ENCODE data around the gene DHRS12. TPM values are rescaled to one million over a fixed set of nuclear protein-coding genes. Genes with fewer than 3 reads are reported as not detected.
"Not testable (repeated sequence)": the region's sequence is repeated elsewhere in the genome, so short reads cannot be mapped to it uniquely, and the experiment has no call there.

DHRS12 gene
- total RNA-seq, 1 donor from 2014 or later = 11.3 TPM

DNA sequence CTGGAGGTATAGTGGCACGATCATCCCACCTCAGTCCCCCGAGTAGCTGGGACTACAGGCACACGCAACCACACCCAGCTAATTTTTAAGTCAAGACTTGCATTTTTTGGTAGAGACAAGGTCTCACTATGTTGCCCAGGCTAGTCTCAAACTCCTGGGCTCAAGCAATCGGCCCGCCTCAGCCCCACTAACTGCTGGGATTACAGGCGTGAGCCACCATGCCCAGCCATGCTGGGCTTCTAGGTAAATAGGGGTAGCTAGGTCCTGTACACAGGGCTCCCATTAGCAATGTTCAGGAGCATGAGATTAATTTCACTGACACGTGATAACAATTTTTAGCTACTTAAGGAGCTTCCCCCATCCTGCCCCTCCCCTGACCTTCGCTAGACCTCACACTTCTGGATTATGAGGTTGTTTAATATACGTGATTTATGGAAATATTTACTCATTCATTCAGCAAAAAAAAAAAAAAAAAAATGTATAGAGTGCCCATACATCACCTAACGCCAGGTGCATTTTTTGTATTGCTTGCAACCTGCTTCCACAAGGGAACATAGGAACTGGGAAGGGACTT, 21.8 kb upstream of the DHRS12 start:
- TF ChIP-seq, protein P1, sequence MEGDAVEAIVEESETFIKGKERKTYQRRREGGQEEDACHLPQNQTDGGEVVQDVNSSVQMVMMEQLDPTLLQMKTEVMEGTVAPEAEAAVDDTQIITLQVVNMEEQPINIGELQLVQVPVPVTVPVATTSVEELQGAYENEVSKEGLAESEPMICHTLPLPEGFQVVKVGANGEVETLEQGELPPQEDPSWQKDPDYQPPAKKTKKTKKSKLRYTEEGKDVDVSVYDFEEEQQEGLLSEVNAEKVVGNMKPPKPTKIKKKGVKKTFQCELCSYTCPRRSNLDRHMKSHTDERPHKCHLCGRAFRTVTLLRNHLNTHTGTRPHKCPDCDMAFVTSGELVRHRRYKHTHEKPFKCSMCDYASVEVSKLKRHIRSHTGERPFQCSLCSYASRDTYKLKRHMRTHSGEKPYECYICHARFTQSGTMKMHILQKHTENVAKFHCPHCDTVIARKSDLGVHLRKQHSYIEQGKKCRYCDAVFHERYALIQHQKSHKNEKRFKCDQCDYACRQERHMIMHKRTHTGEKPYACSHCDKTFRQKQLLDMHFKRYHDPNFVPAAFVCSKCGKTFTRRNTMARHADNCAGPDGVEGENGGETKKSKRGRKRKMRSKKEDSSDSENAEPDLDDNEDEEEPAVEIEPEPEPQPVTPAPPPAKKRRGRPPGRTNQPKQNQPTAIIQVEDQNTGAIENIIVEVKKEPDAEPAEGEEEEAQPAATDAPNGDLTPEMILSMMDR (conservative IDR thresholded peaks at IDR 0.05) = no peak
- Mint-ChIP-seq H3K27ac (no peak overlapping the region), H3K36me3 (no peaks in the 10 kb centered on the region), H3K4me3 (no peak overlapping the region), H3K9me3 (no peaks in the 10 kb centered on the region), H3K27me3 (peaks cover 4% of the 10 kb centered on the region), H3K4me1 (ENCODE audit: unreplicated experiment) (no peaks in the 10 kb centered on the region)
- no peak for DNase-seq (ENCODE audit: extremely low spot score, unreplicated experiment)

DNA sequence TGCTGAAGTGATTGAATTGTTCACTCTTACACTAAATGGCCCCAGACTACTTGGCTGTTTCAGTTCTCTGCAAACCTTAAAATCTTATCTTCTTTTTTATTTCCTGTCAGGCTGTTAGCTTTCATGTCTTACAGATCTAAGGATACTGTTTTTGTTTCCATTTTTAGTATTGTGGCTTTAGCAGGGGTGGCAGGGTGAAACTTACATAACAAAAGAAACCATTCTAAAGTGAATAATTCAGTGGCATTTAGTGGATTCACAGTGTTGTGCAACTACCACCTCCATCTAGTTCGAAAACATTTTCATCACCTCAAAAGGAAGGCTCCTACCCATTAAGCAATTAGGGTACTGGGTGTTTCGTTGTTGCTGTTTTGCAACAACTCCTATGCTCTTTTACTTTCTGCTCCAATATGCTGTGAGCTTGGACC, 21.2 kb upstream of the DHRS12 start:
- H3K27ac Mint-ChIP-seq = no peak overlapping the region
- H3K4me1 Mint-ChIP-seq (ENCODE audit: unreplicated experiment) = no peaks in the 10 kb centered on the region
- peaks cover 4% of the 10 kb centered on the region for H3K27me3 Mint-ChIP-seq
- no peak overlapping the region for H3K4me3 Mint-ChIP-seq
- DNase-seq (ENCODE audit: extremely low spot score, unreplicated experiment) = no peak
- H3K9me3 Mint-ChIP-seq = no peaks in the 10 kb centered on the region
- TF ChIP-seq, protein P1 (conservative IDR thresholded peaks at IDR 0.05) = no peak
- H3K36me3 Mint-ChIP-seq = no peaks in the 10 kb centered on the region

DNA sequence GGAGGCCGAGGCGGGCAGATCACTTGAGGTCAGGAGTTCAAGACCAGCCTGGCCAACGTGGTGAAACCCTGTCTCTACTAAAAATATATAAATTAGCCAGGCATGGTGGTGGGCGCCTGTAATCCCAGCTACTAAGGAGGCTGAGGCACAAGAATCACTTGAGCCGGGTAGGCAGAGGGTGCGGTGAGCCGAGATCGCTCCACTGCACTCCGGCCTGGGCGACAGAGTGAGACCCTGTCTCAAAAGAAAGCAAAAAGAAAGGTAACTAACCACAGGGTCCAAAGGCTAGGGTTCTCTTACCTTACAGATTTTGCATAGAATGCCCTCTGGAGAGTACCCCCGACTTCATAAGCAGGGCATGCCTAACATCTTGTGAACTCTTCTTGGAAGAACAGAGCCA, 20.7 kb upstream of the DHRS12 start:
- not testable (repeated sequence) for DNase-seq (ENCODE audit: extremely low spot score, unreplicated experiment); H3K4me1 Mint-ChIP-seq (ENCODE audit: unreplicated experiment); H3K27me3 Mint-ChIP-seq; H3K9me3 Mint-ChIP-seq; H3K36me3 Mint-ChIP-seq; H3K4me3 Mint-ChIP-seq; H3K27ac Mint-ChIP-seq

DNA sequence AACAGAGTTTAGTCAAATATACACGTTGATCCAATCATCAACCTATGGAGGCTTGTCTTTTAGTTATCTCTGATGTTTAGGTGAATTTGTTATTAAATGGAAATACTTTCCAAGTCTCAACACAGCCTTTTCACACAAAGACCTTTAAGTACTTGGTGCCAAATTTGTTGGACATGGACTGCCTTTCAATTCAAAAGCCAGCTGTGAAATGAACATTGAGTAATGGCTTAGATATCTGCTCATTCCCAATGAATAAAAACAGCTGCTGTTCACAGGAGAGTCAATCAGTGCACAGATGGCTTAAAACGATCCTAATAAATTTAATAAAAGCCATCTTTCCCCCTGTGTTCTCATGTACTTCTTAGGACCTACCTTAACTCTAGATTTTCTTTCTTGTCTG, 19.9 kb upstream of the DHRS12 start:
- H3K4me3 Mint-ChIP-seq = no peak overlapping the region
- H3K27ac Mint-ChIP-seq = no peak overlapping the region
- peaks cover 6% of the 10 kb centered on the region for H3K27me3 Mint-ChIP-seq
- no peaks in the 10 kb centered on the region for H3K36me3 Mint-ChIP-seq
- no peaks in the 10 kb centered on the region for H3K9me3 Mint-ChIP-seq
- H3K4me1 Mint-ChIP-seq (ENCODE audit: unreplicated experiment) = no peaks in the 10 kb centered on the region
- no peak for DNase-seq (ENCODE audit: extremely low spot score, unreplicated experiment)
- TF ChIP-seq, protein P1 (conservative IDR thresholded peaks at IDR 0.05) = no peak

DNA sequence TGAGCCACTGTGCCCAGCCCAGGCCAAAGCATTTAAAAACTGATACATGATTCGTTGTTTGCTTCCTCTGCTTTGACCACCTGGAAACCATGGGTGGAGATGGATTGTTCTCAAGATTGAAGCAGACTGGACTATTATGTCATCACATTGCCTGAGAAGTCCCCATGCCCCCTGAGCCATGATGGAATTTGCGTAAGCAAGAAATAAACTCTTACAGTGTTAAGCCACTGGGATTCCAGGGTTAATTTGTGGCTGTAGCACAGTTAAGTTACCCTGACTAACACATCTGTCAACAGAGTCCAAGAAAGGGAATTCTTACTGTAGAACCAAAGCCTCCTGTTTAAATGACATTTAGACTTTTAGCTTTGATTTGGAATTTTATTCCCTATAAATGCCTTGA, 19.4 kb upstream of the DHRS12 start:
- Mint-ChIP-seq H3K4me1 (ENCODE audit: unreplicated experiment) (no peaks in the 10 kb centered on the region), H3K36me3 (no peaks in the 10 kb centered on the region), H3K27ac (no peak overlapping the region), H3K4me3 (no peak overlapping the region), H3K27me3 (peaks cover 9% of the 10 kb centered on the region), H3K9me3 (no peaks in the 10 kb centered on the region)
- TF ChIP-seq, protein P1 (conservative IDR thresholded peaks at IDR 0.05) = no peak
- DNase-seq (ENCODE audit: extremely low spot score, unreplicated experiment) = no peak

DNA sequence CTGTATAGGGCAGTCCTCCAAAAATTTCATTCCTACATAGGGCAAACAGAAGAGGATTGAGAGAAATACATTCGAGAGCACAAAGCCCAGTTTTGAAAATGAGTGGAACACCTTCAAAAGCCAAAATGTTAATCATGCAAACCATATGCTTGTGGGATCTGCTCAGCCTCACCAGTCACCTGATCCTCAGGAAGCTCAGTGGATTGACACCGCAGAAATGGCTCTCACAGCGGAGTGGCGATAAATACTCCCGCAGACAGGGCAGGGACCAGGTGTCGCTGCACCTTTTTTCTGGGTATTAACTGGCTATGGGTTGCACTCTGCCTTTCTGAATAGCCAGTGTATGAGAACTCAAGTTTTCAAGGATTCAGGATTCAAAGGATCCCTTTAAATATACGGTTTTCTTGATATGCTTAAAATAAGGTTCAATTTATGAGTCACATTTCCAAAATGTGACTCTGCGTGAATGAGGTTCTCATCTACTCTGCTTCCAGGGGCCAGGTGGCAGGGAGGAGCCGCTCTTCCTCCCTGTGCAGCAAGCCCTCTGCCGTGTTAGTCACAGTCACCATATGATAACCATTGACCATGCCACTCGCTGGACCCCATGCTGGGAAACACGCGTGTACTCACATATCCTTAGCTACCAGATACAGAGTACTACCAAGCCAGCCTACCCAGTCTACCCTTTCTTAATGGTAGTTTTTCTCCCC, 18.3 kb upstream of the DHRS12 start:
- no peaks in the 10 kb centered on the region for H3K36me3 Mint-ChIP-seq
- DNase-seq (ENCODE audit: extremely low spot score, unreplicated experiment) = no peak
- TF ChIP-seq, protein P1 (conservative IDR thresholded peaks at IDR 0.05) = no peak
- H3K9me3 Mint-ChIP-seq = no peaks in the 10 kb centered on the region
- H3K27ac Mint-ChIP-seq = no peak overlapping the region
- H3K4me1 Mint-ChIP-seq (ENCODE audit: unreplicated experiment) = peaks cover 6% of the 10 kb centered on the region
- no peak overlapping the region for H3K4me3 Mint-ChIP-seq
- H3K27me3 Mint-ChIP-seq = peaks cover 11% of the 10 kb centered on the region
